ENCODE measurements around the gene KLHL2. TPM values are rescaled to one million over a fixed set of nuclear protein-coding genes. Genes with fewer than 3 reads are reported as not detected.
A peak's percentile ranks its signal among the peaks of the same experiment; 100 is the strongest.
"Not testable (repeated sequence)": the region's sequence is repeated elsewhere in the genome, so short reads cannot be mapped to it uniquely, and the experiment has no call there.

Gene KLHL2
- polyA plus RNA-seq, 3 donors = 24.8 to 26.9 (median 25.8) TPM

- no peak for DNase-seq (ENCODE audit: low read depth in 3 of 3, low spot score in 2 of 3)
Measured at GRCh38 chr4:165199286-165199685, 8.1 kb upstream of the KLHL2 start.

- no peak for DNase-seq (ENCODE audit: low read depth in 3 of 3, low spot score in 2 of 3)
Measured at GRCh38 chr4:165199722-165200121, 7.6 kb upstream of the KLHL2 start.

GRCh38 chr4:165201806-165202205, 5.6 kb upstream of the KLHL2 start:
- DNase-seq (ENCODE audit: low read depth in 3 of 3, low spot score in 2 of 3) = no peak

GRCh38 chr4:165203541-165204461, 3.6 kb upstream of the KLHL2 start:
- DNase-seq (ENCODE audit: low read depth in 3 of 3, low spot score in 2 of 3) = no peak

GRCh38 chr4:165204462-165204830, 2.9 kb upstream of the KLHL2 start:
- no peak for DNase-seq (ENCODE audit: low read depth in 3 of 3, low spot score in 2 of 3)

- peak in 1 of 3 donors; percentile 24 for DNase-seq (ENCODE audit: low read depth in 3 of 3, low spot score in 2 of 3)
Measured at GRCh38 chr4:165207016-165207430, 338 bp upstream of the KLHL2 start.

GRCh38 chr4:165208221-165208652, 876 bp downstream of the KLHL2 start:
- no peak for DNase-seq (ENCODE audit: low read depth in 3 of 3, low spot score in 2 of 3)

GRCh38 chr4:165208741-165209388, 1.5 kb downstream of the KLHL2 start:
- no peak for DNase-seq (ENCODE audit: low read depth in 3 of 3, low spot score in 2 of 3)

GRCh38 chr4:165209796-165210195, 2.4 kb downstream of the KLHL2 start:
- no peak for DNase-seq (ENCODE audit: low read depth in 3 of 3, low spot score in 2 of 3)

GRCh38 chr4:165210566-165210965, 3.2 kb downstream of the KLHL2 start:
- no peak for DNase-seq (ENCODE audit: low read depth in 3 of 3, low spot score in 2 of 3)

GRCh38 chr4:165212647-165213046, 5.3 kb downstream of the KLHL2 start:
- DNase-seq (ENCODE audit: low read depth in 3 of 3, low spot score in 2 of 3) = not testable (repeated sequence)

- not testable (repeated sequence) for DNase-seq (ENCODE audit: low read depth in 3 of 3, low spot score in 2 of 3)
Measured at GRCh38 chr4:165213404-165213803, 6.0 kb downstream of the KLHL2 start.

GRCh38 chr4:165213991-165214709, 6.8 kb downstream of the KLHL2 start:
- DNase-seq (ENCODE audit: low read depth in 3 of 3, low spot score in 2 of 3) = not testable (repeated sequence)

- not testable (repeated sequence) for DNase-seq (ENCODE audit: low read depth in 3 of 3, low spot score in 2 of 3)
Measured at GRCh38 chr4:165215034-165215751, 7.8 kb downstream of the KLHL2 start.

GRCh38 chr4:165215761-165216487, 8.6 kb downstream of the KLHL2 start:
- not testable (repeated sequence) for DNase-seq (ENCODE audit: low read depth in 3 of 3, low spot score in 2 of 3)

GRCh38 chr4:165217325-165217724, 10.0 kb downstream of the KLHL2 start:
- DNase-seq (ENCODE audit: low read depth in 3 of 3, low spot score in 2 of 3) = no peak

- DNase-seq (ENCODE audit: low read depth in 3 of 3, low spot score in 2 of 3) = not testable (repeated sequence)
Measured at GRCh38 chr4:165221306-165221705, 13.9 kb downstream of the KLHL2 start.

GRCh38 chr4:165221993-165222650, 14.8 kb downstream of the KLHL2 start:
- not testable (repeated sequence) for DNase-seq (ENCODE audit: low read depth in 3 of 3, low spot score in 2 of 3)

- DNase-seq (ENCODE audit: low read depth in 3 of 3, low spot score in 2 of 3) = no peak
Measured at GRCh38 chr4:165222651-165222994, 15.3 kb downstream of the KLHL2 start.
